BJ (cell line): ENCODE measurements around the gene DUSP28. TPM values are rescaled to one million over a fixed set of nuclear protein-coding genes. Genes with fewer than 3 reads are reported as not detected.

Experiments
- CTCF ChIA-PET: fragments of 350-600 bp; formaldehyde crosslinking; extraction: SDS; loops from one replicate; lab custom pipeline; 2021; ENCODE audit warnings: antibody characterized with exemption, inconsistent platforms; lab: Yijun Ruan, JAX
- POLR2A ChIA-PET: fragments of 300-600 bp; sonication (Branson Sonifier 250); formaldehyde crosslinking; extraction: SDS; loops from one replicate; lab custom pipeline; 2021; ENCODE audit warnings: antibody characterized with exemption; lab: Charles Lee
- DNase-seq: peaks from one replicate; pipeline ENCODE4 v3.0.0-alpha.2; 2011; ENCODE audit warnings: low read depth
- H3K27me3 ChIP-seq: 2 replicates; pipeline ENCODE4 v1.6.0; 2011; ENCODE audit warnings: low read length; ENCODE audit not compliant: control insufficient read depth, insufficient read depth
- H3K36me3 ChIP-seq: 2 replicates; pipeline ENCODE4 v1.5.1; 2011; ENCODE audit warnings: low read length; ENCODE audit not compliant: control insufficient read depth, insufficient read depth
- H3K4me3 ChIP-seq: 2 replicates; pipeline ENCODE4 v1.5.1; 2011; ENCODE audit warnings: low read depth, mild to moderate bottlenecking, control low read depth, low read length
- CTCF ChIP-seq: IDR thresholded peaks from 2 replicates; pipeline ENCODE4 v1.5.1; 2011; ENCODE audit warnings: low read depth, mild to moderate bottlenecking, control low read depth, inconsistent platforms, low read length, moderate library complexity; ENCODE audit not compliant: insufficient read depth
- polyA plus RNA-seq: library from polyadenylated mRNA; depleted of rRNA; stranded (reverse); fragments of >200 nt; gene quantifications from 2 replicates; pipeline ENCODE4 v1.2.3, GENCODE V29; 2011

DUSP28 gene
- polyA plus RNA-seq, 1 experiment, result 3.1 TPM

- no peak for TF ChIP-seq CTCF
- POLR2A ChIA-PET, result no interaction called here
- Histone ChIP-seq H3K36me3 (peaks cover 1% of the 10 kb centered on the region; the same call in 1 of the 2 replicates), H3K27me3 (no peaks in the 10 kb centered on the region), H3K4me3 (peak overlapping the region; percentile 92)
- DNase-seq, result no peak
- CTCF ChIA-PET, result interaction anchor here (1.0 to 4.5 kb wide), 2 partner anchors 19 to 24 kb away, joined by 3 to 34 read pairs; no protein-coding TSS in a partner anchor
Observed at GRCh38 chr2:240585101-240585500, 24.9 kb downstream of the DUSP28 start.

GRCh38 chr2:240585681-240586197 is 25.6 kb downstream of the DUSP28 start:
- peak overlapping the region; percentile 92 for H3K4me3 ChIP-seq
- ChIA-PET CTCF (interaction anchor here (1.0 to 4.5 kb wide), 6 partner anchors 17 to 147 kb away, joined by 3 to 34 read pairs (median 4); partner anchors contain the start of gene RNPEPL1), POLR2A (interaction anchor here (0.6 kb wide), 1 partner anchor 721 kb away, joined by 4 read pairs; no protein-coding TSS in a partner anchor)
- peaks cover 1% of the 10 kb centered on the region; the same call in 1 of the 2 replicates for H3K36me3 ChIP-seq
- no peak for TF ChIP-seq CTCF
- no peak for DNase-seq
- no peaks in the 10 kb centered on the region for H3K27me3 ChIP-seq

- peak; percentile 58 for DNase-seq
- CTCF ChIA-PET, result interaction anchor here (0.6 to 4.5 kb wide), 6 partner anchors 18 to 562 kb away, joined by 3 to 34 read pairs (median 4); partner anchors contain the start of gene RNPEPL1
Observed at GRCh38 chr2:240586198-240586918, 26.2 kb downstream of the DUSP28 start, which contains the start of gene CAPN10. Gene CAPN10 (plus strand): TSS chr2:240586734. CDS start chr2:240586912, 178 bp downstream.

GRCh38 chr2:240586919-240587800 is 27.0 kb downstream of the DUSP28 start:
- no peak for DNase-seq
- POLR2A ChIA-PET, result interaction anchor here (0.6 kb wide), 2 partner anchors 24 to 42 kb away, joined by 3 to 4 read pairs; no protein-coding TSS in a partner anchor
- CTCF ChIA-PET, result interaction anchor here (0.6 to 4.5 kb wide), 5 partner anchors 18 to 563 kb away, joined by 3 to 34 read pairs (median 4); partner anchors contain the start of gene RNPEPL1

More at GRCh38 chr2:240586198-240586918, 26.2 kb downstream of the DUSP28 start, which contains the start of gene CAPN10:
- Histone ChIP-seq H3K4me3 (peak within 1 kb of the TSS; percentile 92), H3K27me3 (no peaks in the 10 kb centered on the region), H3K36me3 (peaks cover 4% of the 10 kb centered on the region)
- POLR2A ChIA-PET, result interaction anchor here (0.6 kb wide), 2 partner anchors 23 to 721 kb away, joined by 4 read pairs; no protein-coding TSS in a partner anchor
- TF ChIP-seq CTCF, result no peak

More at GRCh38 chr2:240586919-240587800, 27.0 kb downstream of the DUSP28 start:
- Histone ChIP-seq H3K36me3 (peaks cover 7% of the 10 kb centered on the region), H3K27me3 (no peaks in the 10 kb centered on the region), H3K4me3 (peak overlapping the region; percentile 92)
- TF ChIP-seq CTCF, result no peak
